Vagina (tissue), 2 donors: ENCODE data around the gene INTS15. TPM values are rescaled to one million over a fixed set of nuclear protein-coding genes. Genes with fewer than 3 reads are reported as not detected.

Experiments
- DNase-seq, 2 donors: peaks; one replicate each; pipeline ENCODE4 v3.0.0-alpha.2; 2017; ENCODE audit errors: extremely low spot score in 2 of 2
- H3K27ac ChIP-seq: fragments of 200-600 bp; sonication (generic); one replicate; pipeline ENCODE4 v1.5.1; 2019
- H3K27me3 ChIP-seq: fragments of 200-600 bp; sonication (generic); one replicate; pipeline ENCODE4 v1.5.1; 2019
- H3K36me3 ChIP-seq, 2 donors: fragments of 200-600 bp; sonication (generic); one replicate each; pipeline ENCODE4 v1.5.1; 2017 to 2019
- H3K4me1 ChIP-seq: fragments of 200-600 bp; sonication (generic); one replicate; pipeline ENCODE4 v1.5.1; 2019
- H3K4me3 ChIP-seq, 2 donors: fragments of 200-600 bp; sonication (generic); 1 replicate in 1 of 2; 2 replicates in 1 of 2; pipeline ENCODE4 v1.5.1; 2016 to 2019
- H3K9me3 ChIP-seq: fragments of 200-600 bp; sonication (generic); one replicate; pipeline ENCODE4 v1.5.1; 2019
- POLR2A ChIP-seq, 2 donors: fragments of 450-650 bp; IDR thresholded peaks; one replicate each; pipeline ENCODE4 v1.6.1; 2017; ENCODE audit warnings: antibody characterized with exemption in 2 of 2, mild to moderate bottlenecking in 2 of 2, moderate library complexity in 2 of 2
- POLR2AphosphoS5 ChIP-seq, 2 donors: sonication (generic); formaldehyde crosslinking; IDR thresholded peaks; one replicate each; pipeline ENCODE4 v1.9.0; 2017; ENCODE audit warnings: antibody characterized with exemption in 2 of 2, mild to moderate bottlenecking in 2 of 2, low read depth in 1 of 2; ENCODE audit not compliant: insufficient read depth in 1 of 2
- intact Hi-C: fragments of 100-400 bp; cut with DNase I; formaldehyde crosslinking; loops from one replicate; pipeline ENCODE4 v1.15.1; 2023
- total RNA-seq: library from RNA; depleted of rRNA; stranded (reverse); fragments of >200 nt; gene quantifications from one replicate; pipeline ENCODE4 v1.2.3, GENCODE V29; 2016
- TF ChIP-seq, protein P1 (sequence below), 3 experiments: fragments of 450-650 bp in 2 of 3; fragments of 200-600 bp in 1 of 3; sonication (generic) in 1 of 3; IDR thresholded peaks; one replicate each; pipeline ENCODE4 v1.5.1; 2017 to 2019; ENCODE audit warnings: antibody characterized with exemption in 3 of 3, mild to moderate bottlenecking in 2 of 3, moderate library complexity in 2 of 3

Gene INTS15
- total RNA-seq, 1 donor from 2014 or later: 34.4 TPM

DNA sequence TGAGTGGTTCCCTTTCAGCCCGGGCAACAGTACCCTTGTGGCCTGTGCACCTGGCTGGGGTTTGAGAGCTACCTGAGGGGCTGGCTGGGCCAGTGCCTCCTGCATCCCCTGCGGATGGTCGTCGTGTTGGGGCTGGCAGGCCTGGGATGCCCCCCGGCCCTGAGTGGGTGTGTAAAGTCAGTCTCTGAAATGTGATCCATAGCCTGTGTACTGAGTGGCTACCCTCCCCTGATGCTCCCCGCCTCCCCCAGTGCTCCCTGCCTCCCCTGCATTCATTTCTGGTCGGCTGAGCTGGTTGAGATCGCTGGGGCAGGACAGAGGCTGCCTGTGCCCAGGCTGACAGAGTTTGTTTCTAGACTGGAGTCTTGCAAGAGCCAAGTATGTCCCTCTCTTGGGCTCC is 56.6 kb downstream of the INTS15 start:
- Histone ChIP-seq H3K4me1 (no peaks in the 10 kb centered on the region), H3K27me3 (no peaks in the 10 kb centered on the region), H3K27ac (no peak overlapping the region), H3K36me3 (peaks cover 0 to 68% of the 10 kb centered on the region in 2 donors), H3K4me3 (no peak overlapping the region), H3K9me3 (no peaks in the 10 kb centered on the region)
- DNase-seq: no peak
- intact Hi-C loops: no loop called here
- TF ChIP-seq, protein P1, sequence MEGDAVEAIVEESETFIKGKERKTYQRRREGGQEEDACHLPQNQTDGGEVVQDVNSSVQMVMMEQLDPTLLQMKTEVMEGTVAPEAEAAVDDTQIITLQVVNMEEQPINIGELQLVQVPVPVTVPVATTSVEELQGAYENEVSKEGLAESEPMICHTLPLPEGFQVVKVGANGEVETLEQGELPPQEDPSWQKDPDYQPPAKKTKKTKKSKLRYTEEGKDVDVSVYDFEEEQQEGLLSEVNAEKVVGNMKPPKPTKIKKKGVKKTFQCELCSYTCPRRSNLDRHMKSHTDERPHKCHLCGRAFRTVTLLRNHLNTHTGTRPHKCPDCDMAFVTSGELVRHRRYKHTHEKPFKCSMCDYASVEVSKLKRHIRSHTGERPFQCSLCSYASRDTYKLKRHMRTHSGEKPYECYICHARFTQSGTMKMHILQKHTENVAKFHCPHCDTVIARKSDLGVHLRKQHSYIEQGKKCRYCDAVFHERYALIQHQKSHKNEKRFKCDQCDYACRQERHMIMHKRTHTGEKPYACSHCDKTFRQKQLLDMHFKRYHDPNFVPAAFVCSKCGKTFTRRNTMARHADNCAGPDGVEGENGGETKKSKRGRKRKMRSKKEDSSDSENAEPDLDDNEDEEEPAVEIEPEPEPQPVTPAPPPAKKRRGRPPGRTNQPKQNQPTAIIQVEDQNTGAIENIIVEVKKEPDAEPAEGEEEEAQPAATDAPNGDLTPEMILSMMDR (IDR thresholded peaks at IDR 0.05): no peak
- TF ChIP-seq POLR2A (IDR thresholded peaks at IDR 0.05) (no peak), POLR2AphosphoS5 (IDR thresholded peaks at IDR 0.05; ENCODE audit: insufficient read depth in 1 of 2, low read depth in 1 of 2) (no peak)

DNA sequence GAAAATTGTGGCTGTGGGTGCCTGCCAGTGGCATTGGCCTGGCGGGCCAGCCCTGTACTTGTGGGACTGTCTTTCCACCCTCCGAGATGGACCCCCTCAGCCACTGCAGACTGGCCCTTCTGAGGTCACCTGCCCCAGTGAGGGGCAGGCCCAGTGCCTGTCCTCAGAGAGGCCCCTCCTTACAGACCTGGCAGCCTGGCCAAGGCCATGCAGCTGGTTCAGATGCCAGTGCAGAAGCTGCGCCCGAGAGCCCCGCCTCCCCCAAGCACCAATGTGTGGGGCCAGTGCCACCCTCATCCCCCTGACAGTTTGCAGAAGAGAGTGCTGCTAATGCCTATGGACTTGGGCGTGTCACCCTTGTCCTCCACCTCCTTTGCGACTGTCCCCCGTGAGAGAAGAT is 57.3 kb downstream of the INTS15 start:
- Histone ChIP-seq H3K4me3 (no peak overlapping the region), H3K27ac (no peak overlapping the region), H3K36me3 (peaks cover 0 to 68% of the 10 kb centered on the region in 2 donors), H3K4me1 (no peaks in the 10 kb centered on the region), H3K27me3 (no peaks in the 10 kb centered on the region), H3K9me3 (no peaks in the 10 kb centered on the region)
- DNase-seq: no peak
- intact Hi-C loops: no loop called here
- TF ChIP-seq POLR2AphosphoS5 (IDR thresholded peaks at IDR 0.05; ENCODE audit: insufficient read depth in 1 of 2, low read depth in 1 of 2) (no peak), POLR2A (IDR thresholded peaks at IDR 0.05) (no peak)
- TF ChIP-seq, protein P1 (IDR thresholded peaks at IDR 0.05): no peak

DNA sequence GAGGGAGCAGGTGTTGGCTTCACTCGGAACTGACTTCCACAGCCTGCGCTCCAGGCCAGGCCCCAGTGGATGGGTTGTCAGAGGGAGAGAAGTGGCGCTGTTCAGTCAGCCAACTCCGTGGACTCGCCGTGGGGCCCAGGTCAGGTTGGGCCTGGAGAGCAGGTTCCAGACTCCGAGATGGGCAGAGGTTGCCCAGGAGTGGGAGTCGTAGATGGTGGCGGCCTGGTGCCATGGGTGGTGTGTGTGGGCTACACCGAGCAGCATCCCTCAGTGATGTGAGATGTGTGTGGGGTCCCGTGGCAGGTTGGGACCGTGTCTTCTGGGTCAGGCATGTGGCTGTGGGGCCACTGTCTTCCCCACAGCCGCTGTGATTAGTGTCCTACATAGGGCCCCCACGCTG is 57.7 kb downstream of the INTS15 start:
- H3K4me3 ChIP-seq: no peak overlapping the region
- DNase-seq: no peak
- H3K27me3 ChIP-seq: no peaks in the 10 kb centered on the region
- peaks cover 0 to 68% of the 10 kb centered on the region in 2 donors for H3K36me3 ChIP-seq
- H3K4me1 ChIP-seq: no peaks in the 10 kb centered on the region
- H3K27ac ChIP-seq: no peak overlapping the region
- H3K9me3 ChIP-seq: no peaks in the 10 kb centered on the region
- no peak for TF ChIP-seq POLR2A (IDR thresholded peaks at IDR 0.05)
- TF ChIP-seq POLR2AphosphoS5 (IDR thresholded peaks at IDR 0.05; ENCODE audit: insufficient read depth in 1 of 2, low read depth in 1 of 2): no peak
- TF ChIP-seq, protein P1 (IDR thresholded peaks at IDR 0.05): no peak
- intact Hi-C loops: no loop called here

DNA sequence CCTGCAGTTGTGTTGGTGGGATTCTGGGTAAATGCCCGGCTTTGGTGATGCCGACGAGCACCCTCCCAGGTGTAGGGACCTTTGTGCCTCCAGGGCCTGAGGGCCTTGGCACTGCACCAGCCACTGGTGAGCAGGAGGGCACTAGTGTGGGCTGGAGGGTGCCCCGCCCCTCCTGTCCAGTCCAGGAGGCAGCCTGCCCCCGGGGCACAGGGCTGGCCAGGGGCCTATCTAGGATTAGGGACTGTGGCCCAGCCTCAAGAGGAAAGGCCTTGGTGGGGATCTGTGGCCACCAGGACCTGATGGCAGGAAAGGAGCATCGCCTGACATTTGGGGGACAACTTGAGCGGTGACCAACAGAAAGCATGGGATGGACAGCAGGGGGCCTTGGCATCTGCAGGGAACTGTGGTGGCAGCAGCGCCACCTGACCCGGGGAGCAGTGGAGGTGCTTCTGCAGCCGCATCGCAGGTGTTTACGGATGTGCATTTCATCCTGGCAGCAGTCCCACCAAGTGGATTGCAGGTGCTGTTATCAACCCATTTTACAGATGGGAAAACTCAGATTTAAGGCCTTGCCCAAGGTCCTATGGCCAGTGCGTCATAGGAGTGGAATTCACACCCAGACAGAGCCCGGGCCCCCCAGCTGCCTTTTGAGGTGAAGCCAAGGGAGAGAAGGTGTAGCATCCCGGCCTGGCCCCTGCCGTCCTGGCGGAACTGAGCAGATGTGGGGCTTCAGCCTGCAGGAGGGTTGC is 58.4 kb downstream of the INTS15 start:
- Histone ChIP-seq H3K36me3 (peaks cover 0 to 64% of the 10 kb centered on the region in 2 donors), H3K4me1 (no peaks in the 10 kb centered on the region), H3K9me3 (no peaks in the 10 kb centered on the region), H3K27me3 (no peaks in the 10 kb centered on the region), H3K27ac (no peak overlapping the region), H3K4me3 (no peak overlapping the region)
- intact Hi-C loops: no loop called here
- TF ChIP-seq POLR2AphosphoS5 (IDR thresholded peaks at IDR 0.05; ENCODE audit: insufficient read depth in 1 of 2, low read depth in 1 of 2): no peak
- TF ChIP-seq, protein P1 (IDR thresholded peaks at IDR 0.05): no peak
- DNase-seq: no peak

DNA sequence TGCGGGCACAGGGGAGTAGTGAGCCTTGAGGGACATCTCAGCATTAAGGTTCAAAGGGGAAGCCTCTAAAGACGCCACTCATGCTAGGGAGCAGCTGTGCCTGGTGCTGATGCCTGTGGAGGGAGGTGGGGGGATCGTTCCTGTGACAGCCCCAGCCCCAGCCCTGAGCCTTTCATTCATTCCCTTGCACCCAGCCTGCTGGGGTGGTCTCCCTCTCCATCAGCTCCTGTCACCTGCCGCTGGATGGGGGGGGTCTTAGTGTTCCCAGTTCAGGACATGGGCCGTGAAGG is 58.9 kb downstream of the INTS15 start:
- Histone ChIP-seq H3K4me1 (no peaks in the 10 kb centered on the region), H3K9me3 (no peaks in the 10 kb centered on the region), H3K27me3 (no peaks in the 10 kb centered on the region), H3K27ac (no peak overlapping the region), H3K4me3 (no peak overlapping the region), H3K36me3 (peaks cover 0 to 59% of the 10 kb centered on the region in 2 donors)
- intact Hi-C loops: no loop called here
- no peak for DNase-seq
- no peak for TF ChIP-seq POLR2AphosphoS5 (IDR thresholded peaks at IDR 0.05; ENCODE audit: insufficient read depth in 1 of 2, low read depth in 1 of 2)
- TF ChIP-seq POLR2A (IDR thresholded peaks at IDR 0.05): no peak
- TF ChIP-seq, protein P1 (IDR thresholded peaks at IDR 0.05): no peak
